Cortex of kidney (tissue), 1 donor: Measurements from ENCODE around the gene WDR44.
"Not testable (repeated sequence)": the region's sequence is repeated elsewhere in the genome, so short reads cannot be mapped to it uniquely, and the experiment has no call there.

Source experiments
- DNase-seq: peaks from one replicate; lab custom pipeline; 2025; lab: John Stamatoyannopoulos, UW

WDR44 gene

DNA sequence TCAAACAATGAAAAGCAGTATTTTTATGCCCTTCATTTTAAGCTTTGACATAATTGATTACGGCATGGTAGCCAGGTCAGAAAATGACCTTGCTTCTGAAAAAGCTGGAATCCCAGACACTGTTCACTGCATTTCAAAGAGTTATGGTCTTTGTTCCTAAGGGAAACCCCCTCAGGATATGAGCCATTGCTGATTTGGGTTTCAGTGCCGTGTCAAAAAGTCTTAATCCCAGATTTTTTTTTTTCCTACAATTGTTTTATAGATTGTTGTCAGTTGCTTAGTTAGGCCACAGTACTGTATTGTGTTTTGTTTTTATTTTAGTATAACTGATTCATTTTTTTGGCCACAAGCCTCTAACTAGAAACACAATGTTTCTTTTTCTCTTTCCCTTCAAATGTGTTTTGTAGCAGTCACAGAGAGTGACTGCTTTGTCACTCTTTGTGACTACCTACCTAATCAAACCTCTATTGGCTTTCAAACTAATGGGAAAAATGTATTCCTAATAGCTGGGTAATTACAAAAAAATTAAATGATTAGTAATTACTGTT is 10.3 kb downstream of the WDR44 start:
- no peak for DNase-seq

DNA sequence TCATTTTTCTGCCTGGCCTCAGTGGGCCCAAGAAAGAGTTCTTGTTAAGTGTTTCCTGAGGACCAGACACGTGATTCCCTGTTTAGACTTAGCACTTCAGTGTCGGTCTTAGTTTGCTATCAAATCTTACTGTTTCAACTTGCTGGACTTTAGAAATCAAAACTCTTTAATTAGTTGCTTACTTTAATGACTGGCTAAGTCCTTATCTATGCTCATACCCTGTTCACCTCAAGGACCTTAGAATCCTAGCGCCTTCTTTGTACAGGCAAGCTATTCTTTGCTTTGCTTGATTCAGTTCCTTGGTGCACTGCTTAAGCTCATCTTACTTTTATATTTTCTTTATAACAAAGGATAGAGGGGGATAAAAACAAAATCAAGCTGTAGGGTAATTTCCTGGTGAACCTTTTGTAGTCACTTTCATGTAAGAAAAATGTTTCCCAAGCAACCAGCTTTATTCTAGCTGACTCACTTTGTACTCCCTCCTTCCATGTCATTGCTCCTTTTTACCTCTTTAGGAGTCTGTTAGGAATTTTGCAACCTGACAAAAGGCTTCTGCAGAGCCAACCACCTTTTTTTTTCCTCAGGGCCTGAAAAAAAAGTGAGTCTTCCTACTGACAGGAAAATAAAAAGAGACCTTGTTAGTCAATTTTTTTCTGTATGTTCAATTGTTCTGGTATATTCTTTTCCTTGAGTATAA is 14.7 kb downstream of the WDR44 start:
- DNase-seq = no peak

DNA sequence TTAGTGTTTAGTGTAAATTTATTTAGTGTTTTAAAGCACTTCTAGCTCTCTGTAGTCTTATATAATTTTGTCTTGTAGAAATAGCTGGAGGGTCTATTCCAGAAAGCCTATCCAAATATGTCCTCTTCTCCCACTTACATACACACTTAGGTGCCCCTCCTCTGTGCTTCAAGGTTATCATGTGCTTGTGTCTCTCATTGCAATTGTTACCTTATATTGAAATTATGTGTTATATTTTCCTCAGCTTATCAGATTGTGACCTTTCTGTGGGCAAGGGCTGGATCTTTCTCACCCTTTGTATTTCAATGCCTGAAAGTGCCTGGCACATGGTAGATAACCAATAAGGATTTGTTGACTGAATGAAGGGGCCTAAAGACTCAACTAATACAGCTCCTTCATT is 18.4 kb downstream of the WDR44 start:
- DNase-seq = no peak

DNA sequence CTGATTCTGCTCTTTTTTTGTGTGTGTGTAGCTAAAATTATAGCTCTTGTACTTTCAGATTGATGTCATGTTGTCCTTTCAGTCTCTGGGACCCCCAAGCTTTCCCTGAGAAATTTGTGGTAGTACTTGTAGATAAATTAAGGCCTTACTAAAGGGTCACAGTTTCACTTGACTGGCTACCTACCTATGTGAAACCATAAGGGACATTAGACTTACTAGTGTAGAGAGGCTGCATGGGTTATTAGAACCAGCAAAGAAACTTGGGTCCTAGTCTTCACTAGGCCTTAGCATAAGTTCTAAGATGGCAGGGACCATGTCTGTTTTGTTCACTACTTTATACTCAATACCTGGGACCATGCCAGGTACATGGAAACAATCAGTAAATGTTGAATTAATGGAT is 21.4 kb downstream of the WDR44 start:
- DNase-seq = no peak

DNA sequence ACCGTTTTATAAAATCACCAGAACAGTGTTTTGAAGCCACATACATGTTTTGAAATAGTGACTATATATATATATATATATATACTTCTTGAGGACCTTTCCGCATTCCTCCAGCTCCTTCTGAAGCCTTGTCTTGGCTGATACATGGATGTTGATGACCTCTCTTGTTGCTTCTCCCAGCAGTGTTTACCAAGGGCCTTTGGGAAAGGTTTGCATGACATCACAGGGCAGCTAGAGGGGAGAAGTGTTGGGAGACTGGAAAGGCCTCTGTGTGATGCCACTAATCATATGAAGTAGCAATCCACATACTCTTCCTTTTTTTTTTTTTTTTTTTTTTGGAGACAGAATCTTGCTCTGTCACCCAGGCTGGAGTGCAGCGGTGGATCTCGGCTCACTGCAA is 22.5 kb downstream of the WDR44 start:
- DNase-seq = no peak

DNA sequence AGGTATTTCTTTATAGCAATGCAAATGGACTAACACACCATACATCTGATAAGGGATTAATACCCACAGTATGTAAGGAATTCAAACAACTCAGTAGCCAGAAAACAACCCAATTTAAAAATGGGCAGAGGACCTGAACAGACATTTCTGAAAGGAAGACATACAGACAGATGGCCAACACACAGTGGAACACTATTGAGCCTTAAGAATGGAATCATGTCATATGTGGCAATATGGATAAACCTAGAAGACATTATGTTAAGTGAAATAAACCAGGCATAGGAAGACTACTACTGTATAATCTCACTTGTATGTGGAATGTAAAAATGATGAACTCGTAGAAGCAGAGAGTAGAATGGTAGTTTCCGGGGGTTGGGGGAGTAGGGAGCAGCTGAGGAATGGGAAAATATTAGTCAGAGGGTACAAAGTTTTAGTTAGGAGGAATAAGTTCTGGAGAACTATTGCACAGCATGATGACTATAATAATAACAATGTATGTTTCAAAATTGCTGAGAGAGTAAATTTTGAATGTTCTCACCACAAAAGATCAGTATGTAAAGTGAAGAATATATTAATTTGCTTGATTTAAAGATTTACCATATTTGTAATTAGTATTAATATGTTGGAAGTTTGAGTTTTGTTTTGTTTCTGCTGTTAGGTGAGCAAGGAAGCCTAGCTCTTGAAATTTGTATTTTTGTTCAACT is 25.2 kb downstream of the WDR44 start:
- DNase-seq = no peak

DNA sequence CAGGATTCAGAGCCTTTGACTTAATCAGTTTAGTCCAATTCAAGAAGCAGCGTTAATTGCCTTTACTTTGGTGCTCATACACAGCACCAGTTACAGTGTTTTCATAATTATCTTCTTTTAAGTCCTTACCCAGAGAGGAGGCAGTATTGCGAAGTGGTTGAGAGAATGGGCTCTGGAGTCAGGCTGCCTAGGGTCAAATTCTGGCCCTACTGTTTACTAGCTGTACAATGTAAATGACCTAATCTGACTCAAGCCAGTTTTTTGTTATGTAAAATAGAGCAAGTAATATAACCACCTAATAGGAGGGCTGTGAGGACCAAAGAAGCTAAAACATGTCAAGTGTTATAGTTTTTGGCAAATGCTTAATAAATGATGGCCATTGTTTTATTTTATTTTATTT is 27.6 kb downstream of the WDR44 start:
- no peak for DNase-seq

DNA sequence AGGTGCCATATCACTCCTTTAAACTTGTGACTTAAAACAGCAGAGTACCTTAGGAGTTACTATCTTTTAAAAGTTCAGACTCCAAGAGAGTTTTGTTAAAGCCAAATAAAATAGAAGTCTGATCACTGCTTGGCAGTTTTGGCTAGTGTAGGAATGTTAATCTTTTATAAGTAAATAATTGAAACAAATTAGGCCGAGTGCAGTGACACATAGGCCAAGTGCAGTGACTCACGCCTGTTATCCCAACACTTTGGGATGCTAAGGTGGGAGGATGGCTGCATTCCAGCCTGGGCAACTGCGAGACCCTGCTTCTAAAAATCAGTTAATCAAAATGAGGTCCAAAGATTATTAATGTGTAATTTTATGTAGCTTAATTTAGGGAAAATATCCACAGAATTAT is 37.2 kb downstream of the WDR44 start:
- DNase-seq = no peak

DNA sequence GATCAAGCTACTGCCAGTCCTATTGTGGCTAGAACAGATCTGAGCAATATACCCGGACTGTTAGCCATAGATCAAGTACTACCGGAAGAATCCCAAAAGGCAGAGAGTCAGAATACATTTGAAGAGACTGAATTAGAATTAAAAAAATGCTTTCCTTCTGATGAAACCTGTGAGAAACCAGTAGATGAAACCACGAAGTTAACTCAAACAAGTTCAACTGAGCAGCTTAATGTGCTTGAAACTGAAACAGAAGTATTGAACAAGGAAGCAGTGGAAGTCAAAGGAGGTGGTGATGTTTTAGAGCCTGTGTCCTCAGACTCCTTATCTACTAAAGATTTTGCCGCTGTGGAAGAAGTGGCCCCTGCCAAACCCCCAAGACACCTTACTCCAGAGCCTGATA is 46.8 kb downstream of the WDR44 start:
- DNase-seq = no peak

DNA sequence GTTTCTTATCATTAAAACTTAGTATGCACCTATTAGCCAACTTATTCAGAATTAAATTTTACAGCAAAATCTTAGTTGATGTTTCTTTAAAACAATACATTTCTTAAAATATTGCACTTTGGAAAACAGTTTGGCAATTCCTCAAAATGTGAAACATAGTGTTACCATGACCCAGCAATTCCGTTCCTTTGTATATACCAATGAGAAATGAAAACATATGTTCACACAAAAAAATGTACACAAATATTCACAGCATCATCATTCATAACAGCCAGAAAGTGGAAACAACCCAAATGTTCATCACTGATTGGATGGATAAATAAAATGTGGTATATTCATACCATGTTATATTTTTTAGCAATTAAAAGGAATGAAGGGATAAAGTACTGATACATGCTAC is 50.2 kb downstream of the WDR44 start:
- DNase-seq = no peak

DNA sequence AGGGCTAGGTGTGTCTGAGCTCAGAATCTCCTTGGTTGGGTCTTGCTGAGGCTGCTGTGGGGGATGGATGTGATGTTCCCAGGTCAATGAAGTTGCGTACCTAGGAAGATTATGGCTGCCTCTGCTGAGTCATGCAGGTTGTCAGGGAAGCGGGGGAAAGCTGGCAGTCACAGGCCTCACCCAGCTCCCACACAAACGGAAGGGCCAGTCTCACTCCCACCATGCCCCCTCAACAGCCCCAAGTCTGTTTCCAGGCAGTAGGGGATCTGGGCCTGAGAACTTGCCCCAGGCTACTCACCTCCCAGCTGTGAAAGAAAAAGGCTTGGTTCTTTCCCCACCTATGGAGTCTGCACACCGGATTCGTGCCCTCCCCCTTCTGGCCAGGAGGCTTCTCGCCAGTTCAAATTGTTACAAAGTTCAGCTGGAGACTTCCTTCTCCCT is 72.9 kb downstream of the WDR44 start:
- DNase-seq = no peak

DNA sequence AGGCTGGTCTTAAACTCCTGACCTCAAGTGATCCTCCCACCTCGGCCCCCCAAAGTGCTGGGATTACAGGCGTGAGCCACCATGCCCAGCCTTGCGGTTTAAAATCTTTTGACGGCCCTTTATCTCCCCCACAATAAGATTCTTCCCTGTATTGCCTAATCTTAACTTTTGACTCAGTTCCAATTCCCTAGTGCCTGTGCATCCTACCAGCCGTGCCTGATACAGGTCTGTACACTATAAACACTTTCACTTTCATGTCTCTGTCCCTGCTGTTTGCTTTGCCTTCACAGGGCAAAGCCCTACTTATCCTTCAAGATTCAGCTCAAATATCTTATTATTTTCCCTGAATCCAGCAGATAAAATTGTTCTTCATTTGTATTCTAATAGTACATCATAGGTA is 74.6 kb downstream of the WDR44 start:
- no peak for DNase-seq

DNA sequence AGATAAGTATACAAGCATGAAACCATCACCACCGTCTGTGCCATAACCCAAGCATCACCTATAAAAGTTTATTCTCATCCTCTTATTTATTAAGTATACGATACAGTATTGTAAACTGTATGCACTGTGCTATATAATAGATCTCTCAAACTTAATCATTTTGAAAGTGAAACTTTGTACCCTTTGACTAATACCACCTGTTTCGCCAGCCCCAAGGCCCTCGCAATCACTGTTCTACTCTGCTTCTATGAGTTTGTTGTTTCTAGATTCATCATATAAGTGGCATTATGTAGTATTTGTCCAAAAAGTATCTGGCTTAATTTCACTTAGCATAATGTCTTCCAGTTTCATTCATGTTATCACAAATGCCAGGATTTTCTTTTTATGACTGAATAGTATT is 77.7 kb downstream of the WDR44 start:
- no peak for DNase-seq

DNA sequence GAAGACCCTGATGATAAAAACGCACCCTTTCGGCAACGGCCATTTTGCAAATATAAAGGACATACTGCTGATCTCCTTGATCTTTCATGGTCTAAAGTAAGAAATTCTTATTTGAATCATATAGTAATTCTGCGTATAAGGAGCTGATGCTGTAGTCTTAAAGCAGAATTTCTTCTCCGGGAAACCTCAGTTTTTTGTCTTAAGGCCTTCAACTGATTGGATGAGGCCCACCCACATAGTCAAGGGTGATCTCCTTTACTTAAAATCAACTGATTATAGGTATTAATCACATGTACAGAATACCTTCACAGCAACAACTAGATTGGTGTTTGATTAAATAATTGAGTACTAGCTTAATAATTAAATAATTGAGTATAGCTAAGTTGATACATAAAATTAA is 86.9 kb downstream of the WDR44 start:
- DNase-seq = no peak

DNA sequence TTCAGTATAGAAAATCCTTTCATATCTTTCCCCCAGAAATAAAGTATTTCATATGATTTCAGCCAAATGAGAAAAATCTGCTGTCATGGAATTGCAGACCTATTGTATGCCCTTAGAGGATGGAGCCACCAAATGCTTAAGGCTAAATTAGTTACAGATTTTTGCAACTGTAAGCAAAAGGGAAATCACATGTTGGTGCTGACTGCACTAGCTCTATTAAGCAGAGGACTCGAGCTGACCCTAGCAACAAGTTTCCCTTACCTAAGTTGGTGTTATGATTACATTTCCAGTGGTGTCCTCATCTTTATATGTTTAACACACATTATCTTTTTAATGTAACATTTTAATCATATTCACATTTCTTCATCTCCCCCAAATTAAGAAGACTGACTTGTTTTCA is 91.4 kb downstream of the WDR44 start:
- no peak for DNase-seq

DNA sequence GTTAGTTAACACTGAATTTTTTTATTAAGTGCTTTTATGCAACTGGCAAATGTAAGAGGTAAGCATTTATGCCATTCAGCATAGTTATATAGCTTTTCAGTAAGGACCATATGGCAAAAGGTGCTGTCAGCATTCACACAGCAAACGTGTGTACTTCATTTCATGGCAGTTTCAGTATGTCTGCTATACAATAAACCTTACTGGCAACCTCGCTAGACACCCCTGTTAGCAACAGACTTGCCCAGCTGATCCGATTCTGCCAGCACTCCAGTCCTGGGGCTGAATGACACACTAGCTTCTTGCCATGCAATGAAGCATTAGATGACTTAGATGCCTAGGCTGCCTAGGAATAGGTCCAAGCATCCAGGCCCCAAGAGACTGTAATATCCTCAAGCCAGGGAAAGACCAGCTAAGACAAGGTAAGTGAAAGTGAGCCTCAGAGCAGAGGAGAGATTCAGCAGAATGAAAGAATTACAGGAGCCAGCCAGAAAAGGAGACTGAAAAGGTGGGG is 102.4 kb downstream of the WDR44 start:
- no peak for DNase-seq

DNA sequence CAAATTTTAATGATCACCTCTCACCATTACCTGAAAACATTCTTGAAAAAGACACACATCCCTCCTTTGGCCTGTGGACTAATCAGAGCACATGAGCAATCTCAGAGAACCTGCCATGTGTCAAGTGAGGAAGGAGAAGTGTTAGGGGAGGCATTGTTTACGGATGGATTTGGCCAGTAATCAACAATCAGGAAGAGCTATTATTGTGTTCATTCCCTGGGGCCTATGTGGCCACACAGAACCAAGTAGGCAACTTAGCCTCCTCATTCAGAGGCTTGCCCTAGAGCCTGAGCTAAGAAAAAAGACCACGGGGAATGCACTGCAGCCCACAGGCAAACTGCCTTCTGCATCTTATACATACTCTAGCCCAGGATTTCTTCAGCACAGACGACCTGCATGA is 109.1 kb downstream of the WDR44 start:
- no peak for DNase-seq

DNA sequence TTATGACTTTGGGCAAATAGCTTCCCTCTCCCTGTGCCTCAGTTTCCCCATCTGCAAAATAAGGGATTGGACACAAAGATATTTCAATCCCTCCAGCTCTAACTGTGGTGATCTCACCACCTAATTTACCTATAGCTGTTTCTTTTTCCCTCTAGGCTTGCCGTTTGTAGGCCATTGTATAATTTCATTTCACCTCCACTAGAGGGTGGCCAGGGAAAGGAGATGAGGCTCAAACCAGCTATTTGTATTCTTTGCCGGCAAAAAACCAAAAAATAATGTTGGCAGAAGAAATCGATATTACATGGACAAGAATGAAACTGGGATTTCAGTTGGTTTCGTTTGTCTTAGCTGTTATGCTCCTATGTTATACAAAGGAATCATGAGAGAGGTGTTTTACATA is 113.6 kb downstream of the WDR44 start:
- DNase-seq = no peak

DNA sequence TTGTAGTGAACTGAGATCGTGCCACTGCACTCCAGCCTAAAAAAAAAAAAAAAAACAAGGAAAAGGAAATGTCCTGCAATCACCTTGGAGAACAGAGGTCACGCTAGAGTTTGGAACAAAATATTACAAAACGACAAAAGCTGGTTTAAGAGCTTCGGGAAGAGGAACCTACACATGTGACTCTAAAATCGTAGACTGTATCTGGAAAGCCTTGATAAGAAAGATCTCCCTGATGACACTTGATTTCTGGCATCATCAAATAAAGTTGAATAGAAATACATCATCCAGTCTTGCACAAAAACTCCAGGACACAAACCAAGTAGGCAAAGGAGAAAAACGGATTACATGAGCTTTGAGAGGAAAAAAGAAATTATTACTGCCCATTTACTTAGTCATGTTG is 118.6 kb downstream of the WDR44 start:
- DNase-seq = no peak

DNA sequence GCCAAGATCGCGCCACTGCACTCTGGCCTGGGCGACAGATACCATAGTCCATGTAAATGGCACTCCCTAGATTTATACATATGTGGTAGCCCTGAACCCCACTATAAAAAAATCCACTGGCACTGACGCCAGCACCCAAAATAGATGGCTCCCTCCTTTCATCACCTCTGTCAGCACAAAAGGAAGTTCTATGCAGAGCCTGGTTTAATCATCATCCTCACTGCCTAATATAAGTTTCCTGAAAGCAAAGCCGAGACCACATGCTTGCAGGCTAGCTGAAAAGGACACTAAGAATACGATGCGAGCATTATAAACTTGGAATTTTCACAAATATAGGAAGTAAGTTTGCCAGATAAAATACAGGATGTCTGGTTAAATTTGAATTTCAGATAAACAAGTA is 122.2 kb downstream of the WDR44 start:
- no peak for DNase-seq

DNA sequence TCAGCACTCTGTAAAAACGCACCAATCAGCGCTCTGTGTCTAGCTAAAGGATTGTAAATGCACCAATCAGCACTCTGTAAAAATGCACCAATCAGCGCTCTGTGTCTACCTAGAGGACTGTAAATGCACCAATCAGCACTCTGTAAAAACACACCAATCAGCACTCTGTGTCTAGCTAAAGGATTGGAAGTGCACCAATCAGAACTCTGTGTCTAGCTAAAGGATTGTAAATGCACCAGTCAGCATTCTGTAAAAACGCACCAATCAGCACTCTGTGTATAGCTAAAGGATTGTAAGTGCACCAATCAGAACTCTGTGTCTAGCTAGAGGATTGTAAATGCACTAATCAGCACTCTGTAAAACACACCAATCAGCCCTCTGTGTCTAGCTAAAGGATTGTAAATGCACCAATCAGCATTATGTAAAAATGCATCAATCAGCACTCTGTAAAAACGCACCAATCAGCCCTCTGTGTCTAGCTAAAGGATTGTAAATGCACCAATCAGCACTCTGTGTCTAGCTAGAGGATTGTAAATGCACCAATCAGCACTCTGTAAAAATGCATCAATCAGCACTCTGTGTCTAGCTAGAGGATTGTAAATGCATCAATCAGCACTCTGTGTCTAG is 124.9 kb downstream of the WDR44 start:
- DNase-seq = not testable (repeated sequence)

DNA sequence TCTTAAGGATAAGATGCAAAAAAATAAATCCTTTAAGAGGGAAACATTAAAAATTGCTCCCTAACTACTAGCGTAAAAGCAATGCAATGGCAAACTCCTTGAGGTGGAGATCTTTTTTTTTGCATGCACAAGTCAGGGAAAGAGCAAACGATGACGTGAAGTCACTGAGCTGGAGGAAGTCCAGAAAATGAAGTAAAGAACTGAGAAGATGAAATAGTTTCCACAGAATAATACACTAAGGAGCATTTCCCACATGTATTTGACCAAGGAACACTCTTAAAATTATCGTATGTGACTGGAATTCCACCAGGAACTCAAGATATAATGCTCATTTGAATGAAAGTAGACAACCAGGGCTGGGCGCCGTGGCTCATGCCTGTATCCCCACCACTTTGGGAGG is 128.7 kb downstream of the WDR44 start:
- DNase-seq = no peak

DNA sequence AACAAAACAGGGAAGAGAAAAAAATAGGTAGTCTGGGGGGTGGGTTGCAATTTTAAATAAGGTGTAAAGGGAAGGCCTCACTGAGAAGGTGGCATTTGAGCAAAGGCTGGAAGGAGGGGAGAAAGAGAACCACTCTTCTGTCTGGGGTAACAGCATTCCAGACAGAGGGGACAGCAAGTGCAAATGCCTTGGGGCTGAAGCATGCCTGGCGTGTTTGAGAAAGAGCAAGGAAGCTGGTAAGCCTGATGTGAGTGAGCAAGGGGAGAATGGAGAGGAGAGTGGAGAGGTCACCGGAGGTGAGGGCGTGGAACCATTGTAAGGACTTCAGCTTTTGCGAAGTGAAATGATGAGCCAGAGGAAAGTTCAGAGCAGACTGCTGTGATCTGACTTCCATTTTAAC is 130.0 kb downstream of the WDR44 start:
- no peak for DNase-seq
